IMR-90 (cell line): ENCODE data around the gene MTCL3.

ENCODE experiments used
- ATAC-seq: fragments of 200-7000 bp; cut with Tn5 transposase; 2 replicates; pipeline ENCODE4 v1.9.1; 2020; ENCODE audit warnings: low read depth, mild to moderate bottlenecking, moderate library complexity
- BruUV-seq: library from RNA; stranded (reverse); fragments of 400-500 nt; replicated peaks from 2 replicates; lab custom pipeline; 2021; lab: Mats Ljungman, UMichigan
- CTCF ChIA-PET: fragments of 300-600 bp; formaldehyde crosslinking; extraction: SDS; loops from one replicate; lab custom pipeline; 2021; ENCODE audit warnings: antibody characterized with exemption; lab: Yijun Ruan, JAX
- POLR2A ChIA-PET: fragments of 300-600 bp; sonication (Branson Sonifier 250); formaldehyde crosslinking; loops from one replicate; lab custom pipeline; 2022; ENCODE audit warnings: antibody characterized with exemption; ENCODE audit not compliant: unreplicated experiment; lab: Charles Lee
- DNase-seq: peaks from one replicate; pipeline ENCODE4 v3.0.0; 2013
- H2AFZ ChIP-seq: replicated peaks from 2 replicates; pipeline ENCODE3; 2013; ENCODE audit warnings: low read length, mild to moderate bottlenecking; ENCODE audit not compliant: poor library complexity
- H2AK5ac ChIP-seq: 2 replicates; pipeline ENCODE4 v1.6.1; 2013; ENCODE audit warnings: low read depth, low read length, inconsistent platforms
- H2AK9ac ChIP-seq: replicated peaks from 2 replicates; pipeline ENCODE3; 2013; ENCODE audit warnings: mild to moderate bottlenecking, low read depth, low read length, moderate library complexity; ENCODE audit not compliant: poor library complexity
- H2BK120ac ChIP-seq: 2 replicates; pipeline ENCODE4 v1.6.1; 2013; ENCODE audit warnings: low read depth, low read length, inconsistent platforms
- H2BK15ac ChIP-seq: 3 replicates; pipeline ENCODE4 v1.6.1; 2013; ENCODE audit warnings: low read depth, low read length, inconsistent platforms
- H2BK20ac ChIP-seq: 2 replicates; pipeline ENCODE4 v1.6.1; 2013; ENCODE audit warnings: low read depth, mild to moderate bottlenecking, inconsistent platforms, low read length, moderate library complexity
- H2BK5ac ChIP-seq: 2 replicates; pipeline ENCODE4 v1.6.1; 2013; ENCODE audit warnings: mild to moderate bottlenecking, low read depth, low read length, inconsistent platforms; ENCODE audit not compliant: poor library complexity, severe bottlenecking
- H3K14ac ChIP-seq: replicated peaks from 2 replicates; pipeline ENCODE4 v1.6.1; 2013; ENCODE audit warnings: low read depth, low read length, inconsistent platforms
- H3K18ac ChIP-seq: 2 replicates; pipeline ENCODE4 v1.6.1; 2013; ENCODE audit warnings: low read depth, low read length, control low read depth
- H3K23ac ChIP-seq: 2 replicates; pipeline ENCODE4 v1.6.1; 2013; ENCODE audit warnings: low read depth, low read length, inconsistent platforms
- H3K27ac ChIP-seq: 2 replicates; pipeline ENCODE4 v1.5.1; 2013; ENCODE audit warnings: mild to moderate bottlenecking, control low read depth, low read length; ENCODE audit not compliant: insufficient read depth
- H3K27me3 ChIP-seq: 2 replicates; pipeline ENCODE4 v1.6.1; 2013; ENCODE audit warnings: low read length; ENCODE audit not compliant: control insufficient read depth, insufficient read depth
- H3K36me3 ChIP-seq: 2 replicates; pipeline ENCODE4 v1.6.1; 2013; ENCODE audit warnings: low read length, mixed read lengths; ENCODE audit not compliant: control insufficient read depth, insufficient read depth
- H3K4ac ChIP-seq: 2 replicates; pipeline ENCODE4 v1.6.1; 2013; ENCODE audit warnings: low read depth, low read length, inconsistent platforms
- H3K4me1 ChIP-seq: 2 replicates; pipeline ENCODE4 v1.6.1; 2013; ENCODE audit warnings: low read length, mixed read lengths; ENCODE audit not compliant: control insufficient read depth, insufficient read depth
- H3K4me2 ChIP-seq: 2 replicates; pipeline ENCODE4 v1.6.1; 2013; ENCODE audit warnings: low read depth, mild to moderate bottlenecking, control low read depth, low read length, moderate library complexity
- H3K4me3 ChIP-seq: 2 replicates; pipeline ENCODE4 v1.5.1; 2013; ENCODE audit warnings: low read depth, mild to moderate bottlenecking, control low read depth, low read length, moderate library complexity; ENCODE audit not compliant: insufficient read depth
- H3K56ac ChIP-seq: 2 replicates; pipeline ENCODE4 v1.6.1; 2013; ENCODE audit warnings: low read length, inconsistent platforms; ENCODE audit not compliant: insufficient read depth; ENCODE audit errors: extremely low read depth
- H3K79me1 ChIP-seq, 2 experiments: 2 replicates each; pipeline ENCODE4 v1.6.1; 2013; ENCODE audit warnings: low read length in 2 of 2, inconsistent platforms in 1 of 2, low read depth in 1 of 2
- H3K9ac ChIP-seq: 2 replicates; pipeline ENCODE4 v1.6.1; 2013; ENCODE audit warnings: low read depth, low read length, control low read depth
- H3K9me1 ChIP-seq: 2 replicates; pipeline ENCODE4 v1.6.1; 2013; ENCODE audit warnings: low read length, inconsistent platforms; ENCODE audit not compliant: insufficient read depth
- H3K9me3 ChIP-seq: 2 replicates; pipeline ENCODE4 v1.6.1; 2013; ENCODE audit warnings: low read length; ENCODE audit not compliant: control insufficient read depth, insufficient read depth
- H4K20me1 ChIP-seq: 2 replicates; pipeline ENCODE4 v1.6.1; 2013; ENCODE audit warnings: low read length, inconsistent platforms; ENCODE audit not compliant: insufficient read depth
- H4K5ac ChIP-seq: 2 replicates; pipeline ENCODE4 v1.6.1; 2013; ENCODE audit warnings: mild to moderate bottlenecking, low read depth, low read length, control low read depth
- H4K8ac ChIP-seq, 2 experiments: 2 replicates each; pipeline ENCODE4 v1.6.1; 2013; ENCODE audit warnings: low read depth in 2 of 2, low read length in 2 of 2, control low read depth in 1 of 2, inconsistent platforms in 1 of 2
- H4K91ac ChIP-seq: 2 replicates; pipeline ENCODE4 v1.6.1; 2013; ENCODE audit warnings: low read depth, low read length, inconsistent platforms; ENCODE audit not compliant: insufficient read depth
- BHLHE40 ChIP-seq: fragments of 150-350 bp; IDR thresholded peaks from 2 replicates; pipeline ENCODE4 v1.6.1; 2016; ENCODE audit warnings: mild to moderate bottlenecking, low read depth, low read length
- CEBPB ChIP-seq: IDR thresholded peaks from 2 replicates; pipeline ENCODE4 v1.6.1; 2012; ENCODE audit warnings: low read depth, low read length, improper control_type of control experiment
- CHD1 ChIP-seq: IDR thresholded peaks from 2 replicates; pipeline ENCODE4 v1.6.1; 2012; ENCODE audit warnings: low read depth, low read length, improper control_type of control experiment
- CTCF ChIP-seq: conservative IDR thresholded peaks from 2 replicates; pipeline ENCODE4 v1.5.1; 2012; ENCODE audit warnings: mild to moderate bottlenecking, low read depth, low read length, improper control_type of control experiment
- FOS ChIP-seq: fragments of 150-350 bp; IDR thresholded peaks from 2 replicates; pipeline ENCODE4 v1.6.1; 2016; ENCODE audit warnings: low read depth, low read length
- MAZ ChIP-seq: IDR thresholded peaks from 2 replicates; pipeline ENCODE4 v1.6.1; 2012; ENCODE audit warnings: low read depth, mild to moderate bottlenecking, low read length, improper control_type of control experiment, moderate library complexity, borderline replicate concordance
- NFE2L2 ChIP-seq: fragments of 150-350 bp; IDR thresholded peaks from 2 replicates; pipeline ENCODE4 v1.6.1; 2016; ENCODE audit warnings: low read depth, mild to moderate bottlenecking, low read length
- POLR2A ChIP-seq: IDR thresholded peaks from 2 replicates; pipeline ENCODE4 v1.6.1; 2012; ENCODE audit warnings: mild to moderate bottlenecking, low read depth, low read length
- RAD21 ChIP-seq: IDR thresholded peaks from 2 replicates; pipeline ENCODE4 v1.6.1; 2012; ENCODE audit warnings: low read length, improper control_type of control experiment
- RCOR1 ChIP-seq: IDR thresholded peaks from 2 replicates; pipeline ENCODE4 v1.6.1; 2012; ENCODE audit warnings: mild to moderate bottlenecking, low read length, improper control_type of control experiment; ENCODE audit not compliant: insufficient replicate concordance
- RFX5 ChIP-seq: IDR thresholded peaks from 2 replicates; pipeline ENCODE4 v1.8.0; 2012; ENCODE audit warnings: low read depth, mild to moderate bottlenecking, low read length, moderate library complexity
- USF2 ChIP-seq: fragments of 150-350 bp; IDR thresholded peaks from 2 replicates; pipeline ENCODE4 v1.6.1; 2017; ENCODE audit warnings: mild to moderate bottlenecking, antibody characterized with exemption, low read length, low read depth
- WGBS, 2 experiments: methylation state at CpG; one replicate each; pipeline versions ENCODE4 v1.1.5 to v1.1.7; 2013; ENCODE audit warnings: missing lambda C conversion rate in 2 of 2; ENCODE audit not compliant: insufficient read length in 1 of 2; ENCODE audit errors: extremely low coverage in 2 of 2; 5-methylcytosine and 5-hydroxymethylcytosine counted together
- dilution Hi-C: fragments of 300-500 bp; cut with HindIII; formaldehyde crosslinking; loops from one replicate; pipeline ENCODE4 v1.14.3; 2018; ENCODE audit warnings: low sequenced_read_pairs; ENCODE audit not compliant: unreplicated experiment
- in situ Hi-C: fragments of 300-500 bp; cut with MboI; formaldehyde crosslinking; loops from 3 replicates; pipeline ENCODE4 v1.14.3; 2019; ENCODE audit warnings: low sequenced_read_pairs, inconsistent platforms, mixed read lengths
- intact Hi-C: fragments of 100-400 bp; cut with micrococcal nuclease; formaldehyde crosslinking; loops from 2 replicates; pipeline ENCODE4 v1.10.0; 2022

The MTCL3 gene

GRCh38 chr6:127489248-127489647 is 29.9 kb downstream of the MTCL3 start:
- ATAC-seq (no peak), DNase-seq (no peak)
- H3K9ac ChIP-seq, result no peak overlapping the region
- H2AFZ ChIP-seq, result no peak overlapping the region
- no peak overlapping the region for H2BK15ac ChIP-seq
- no peak overlapping the region for H3K4ac ChIP-seq
- no peak overlapping the region for H4K5ac ChIP-seq
- H3K36me3 ChIP-seq, result no peaks in the 10 kb centered on the region
- POLR2A ChIA-PET, result no interaction called here
- no peaks in the 10 kb centered on the region for H3K79me1 ChIP-seq
- H2AK9ac ChIP-seq, result no peak overlapping the region
- in situ Hi-C loops (no loop called here), dilution Hi-C loops (no loop called here), intact Hi-C loops (no loop called here)
- no peak overlapping the region for H3K56ac ChIP-seq
- no peaks in the 10 kb centered on the region for H4K20me1 ChIP-seq
- no peak overlapping the region for H3K18ac ChIP-seq
- no peak overlapping the region for H3K27ac ChIP-seq
- no peak overlapping the region for H3K4me3 ChIP-seq
- no peaks in the 10 kb centered on the region for H3K4me1 ChIP-seq
- TF ChIP-seq MAZ (no peak), FOS (no peak), RFX5 (no peak), BHLHE40 (no peak), CTCF (no peak), CHD1 (no peak), CEBPB (no peak), NFE2L2 (no peak), RCOR1 (no peak), POLR2A (no peak), USF2 (no peak), RAD21 (no peak)
- no peaks in the 10 kb centered on the region for H3K9me1 ChIP-seq
- WGBS, 2 experiments, result no CpG with 5 or more reads among the region's 1 CpG
- no peak overlapping the region for H2BK5ac ChIP-seq
- no peak overlapping the region for H2AK5ac ChIP-seq
- BruUV-seq, result no TSS peak
- H3K4me2 ChIP-seq, result no peak overlapping the region
- no peak overlapping the region for H4K91ac ChIP-seq
- H4K8ac ChIP-seq, result no peak overlapping the region
- CTCF ChIA-PET, result interaction anchor here (1.8 kb wide), 1 partner anchor 27 kb away, joined by 9 read pairs; no protein-coding TSS in a partner anchor
- H2BK20ac ChIP-seq, result no peak overlapping the region
- H3K9me3 ChIP-seq, result no peaks in the 10 kb centered on the region
- no peak overlapping the region for H2BK120ac ChIP-seq
- H3K27me3 ChIP-seq, result no peaks in the 10 kb centered on the region
- no peak overlapping the region for H3K23ac ChIP-seq
- H3K14ac ChIP-seq, result no peak overlapping the region
